ENCODE results near the gene ZNF277. TPM values are rescaled to one million over a fixed set of nuclear protein-coding genes. Genes with fewer than 3 reads are reported as not detected.

The ZNF277 gene
- total RNA-seq, 3 donors from 2014 or later, result 30.8 to 38.3 (median 34.2) TPM

DNA sequence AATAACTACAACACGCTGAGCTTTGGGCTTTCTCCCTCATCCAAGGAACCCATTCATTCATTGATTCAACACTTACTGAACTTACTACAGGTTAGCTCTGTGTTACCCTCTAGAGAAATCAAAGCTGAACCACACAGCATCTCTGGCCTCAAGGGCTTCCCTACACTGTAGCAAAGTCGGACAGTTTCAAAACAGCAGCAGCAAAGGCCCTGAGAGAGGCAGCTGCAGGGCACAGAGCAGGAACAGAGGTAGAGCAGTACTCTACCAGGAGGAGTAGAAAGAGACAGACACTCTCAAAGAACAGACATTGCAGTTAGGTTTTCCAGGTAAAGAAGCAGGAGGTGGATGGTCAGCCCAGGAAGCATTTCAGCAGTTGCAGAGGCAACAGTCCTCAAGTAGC is 16.4 kb upstream of the ZNF277 start:
- Histone ChIP-seq H3K4me3 (no peak overlapping the region), H3K9me3 (no peaks in the 10 kb centered on the region), H3K36me3 (no peaks in the 10 kb centered on the region), H3K27me3 (no peaks in the 10 kb centered on the region), H3K27ac (no peak overlapping the region), H3K4me1 (no peaks in the 10 kb centered on the region)
- TF ChIP-seq POLR2AphosphoS5 (IDR thresholded peaks at IDR 0.05), result no peak
- TF ChIP-seq CTCF (IDR thresholded peaks at IDR 0.05), result no peak
- TF ChIP-seq POLR2A (IDR thresholded peaks at IDR 0.05), result no peak
- intact Hi-C loops (cut with DNase I; ENCODE audit: low total_unique reads), result no loop called here
- no peak for DNase-seq (ENCODE audit: low spot score in 2 of 2)

DNA sequence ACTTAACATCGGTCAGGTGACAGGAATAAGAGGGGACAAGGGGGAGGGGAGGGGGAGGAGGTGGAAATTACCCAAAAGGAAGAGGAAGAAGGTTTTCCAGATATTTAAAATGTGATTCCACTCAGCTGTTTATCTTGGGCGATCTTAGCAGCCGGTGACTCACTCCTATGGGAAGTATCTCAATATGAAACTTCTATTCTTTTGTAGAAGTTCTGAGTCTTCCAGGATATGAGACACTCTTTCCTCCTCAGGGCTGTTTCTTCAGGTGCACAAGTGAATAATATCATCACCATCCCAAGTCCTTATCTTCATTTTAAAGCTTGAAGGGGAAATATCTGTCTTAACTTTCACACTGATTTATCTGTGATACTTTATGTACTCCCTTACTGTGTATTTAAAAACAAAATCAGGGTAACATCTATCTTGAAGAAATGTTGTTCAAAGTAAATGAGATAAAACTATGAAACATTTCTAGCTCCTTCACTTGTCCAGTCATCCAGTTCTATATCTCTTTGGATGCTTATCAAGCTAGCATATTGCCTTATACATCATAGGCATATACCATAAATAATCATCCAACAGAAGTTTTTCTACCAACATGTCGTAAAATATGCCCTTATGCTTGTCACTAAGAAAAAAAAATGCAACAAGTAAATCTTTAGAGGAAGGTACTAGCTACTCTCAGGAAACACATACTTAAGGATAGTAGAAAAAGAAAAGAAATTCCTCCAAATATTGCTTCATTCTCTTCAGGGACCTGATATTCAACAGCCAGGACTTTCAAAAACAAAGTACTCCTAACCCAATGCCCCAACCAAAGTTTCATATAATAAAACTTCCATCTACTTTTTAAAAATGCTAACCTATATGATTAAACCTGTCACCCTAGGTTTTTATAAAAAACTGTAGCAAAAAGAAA is 14.0 kb upstream of the ZNF277 start:
- no peaks in the 10 kb centered on the region for H3K27me3 ChIP-seq
- intact Hi-C loops (cut with DNase I; ENCODE audit: low total_unique reads), result no loop called here
- no peak for DNase-seq (ENCODE audit: low spot score in 2 of 2)
- H3K27ac ChIP-seq, result no peak overlapping the region
- no peaks in the 10 kb centered on the region for H3K4me1 ChIP-seq
- no peak overlapping the region for H3K4me3 ChIP-seq
- no peaks in the 10 kb centered on the region for H3K36me3 ChIP-seq
- no peaks in the 10 kb centered on the region for H3K9me3 ChIP-seq
- TF ChIP-seq POLR2A (IDR thresholded peaks at IDR 0.05) (no peak), CTCF (IDR thresholded peaks at IDR 0.05) (no peak), POLR2AphosphoS5 (IDR thresholded peaks at IDR 0.05) (no peak)

DNA sequence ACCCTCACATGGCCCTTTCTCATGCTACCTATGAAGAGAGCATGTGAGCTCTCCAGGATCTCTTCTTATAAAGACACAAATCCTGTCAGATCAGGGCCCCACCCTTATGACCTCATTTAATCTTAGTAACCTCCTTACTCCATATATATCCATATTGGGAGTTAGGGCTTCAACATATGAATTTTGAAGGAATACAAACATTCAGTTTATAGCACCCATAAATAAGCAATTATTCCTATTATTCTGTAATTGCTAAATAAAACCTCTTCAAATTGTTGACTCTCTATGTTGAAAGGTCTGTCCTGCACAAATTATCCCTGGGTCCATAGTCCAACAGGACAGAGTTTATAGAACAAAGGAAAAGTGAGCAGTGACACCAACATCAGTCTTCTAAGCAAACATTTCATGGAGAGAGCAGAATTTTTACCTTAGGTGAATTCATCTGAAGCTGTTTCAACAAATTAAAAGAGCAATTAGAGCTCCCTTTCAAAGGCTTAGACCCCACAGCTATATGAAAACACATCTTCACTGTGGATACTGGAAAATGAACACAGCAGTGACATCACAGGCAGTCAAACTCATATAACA is 12.5 kb upstream of the ZNF277 start:
- H3K9me3 ChIP-seq, result no peaks in the 10 kb centered on the region
- H3K36me3 ChIP-seq, result no peaks in the 10 kb centered on the region
- no peaks in the 10 kb centered on the region for H3K27me3 ChIP-seq
- no peak for DNase-seq (ENCODE audit: low spot score in 2 of 2)
- TF ChIP-seq CTCF (IDR thresholded peaks at IDR 0.05) (no peak), POLR2A (IDR thresholded peaks at IDR 0.05) (no peak), POLR2AphosphoS5 (IDR thresholded peaks at IDR 0.05) (no peak)
- no peak overlapping the region for H3K4me3 ChIP-seq
- H3K4me1 ChIP-seq, result no peaks in the 10 kb centered on the region
- no peak overlapping the region for H3K27ac ChIP-seq
- intact Hi-C loops (cut with DNase I; ENCODE audit: low total_unique reads), result no loop called here

DNA sequence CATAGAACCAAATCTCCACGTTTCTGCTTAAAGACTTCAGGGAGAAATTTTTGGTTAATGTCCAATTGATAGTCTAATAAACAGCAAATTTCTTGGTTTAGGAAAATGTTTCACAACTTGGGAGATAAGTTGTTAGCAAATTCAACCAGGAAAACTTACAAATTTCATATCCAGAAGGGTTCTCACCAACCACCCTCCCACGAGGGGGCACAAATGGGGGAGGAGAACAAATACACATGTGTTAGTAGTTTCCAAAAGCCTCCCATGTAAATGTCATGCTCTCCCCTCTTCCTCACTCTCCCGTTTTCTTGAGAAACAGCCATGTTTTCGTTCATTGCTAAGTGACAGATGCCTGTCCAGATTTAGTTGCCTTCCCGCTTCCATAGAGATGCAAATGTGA is 10.8 kb upstream of the ZNF277 start:
- DNase-seq (ENCODE audit: low spot score in 2 of 2), result no peak
- Histone ChIP-seq H3K27me3 (no peaks in the 10 kb centered on the region), H3K4me3 (no peak overlapping the region), H3K9me3 (no peaks in the 10 kb centered on the region), H3K4me1 (no peaks in the 10 kb centered on the region), H3K36me3 (no peaks in the 10 kb centered on the region), H3K27ac (no peak overlapping the region)
- intact Hi-C loops (cut with DNase I; ENCODE audit: low total_unique reads), result no loop called here
- no peak for TF ChIP-seq POLR2AphosphoS5 (IDR thresholded peaks at IDR 0.05)
- TF ChIP-seq POLR2A (IDR thresholded peaks at IDR 0.05), result no peak
- TF ChIP-seq CTCF (IDR thresholded peaks at IDR 0.05), result no peak

- Histone ChIP-seq H3K4me3 (no peak overlapping the region), H3K36me3 (no peaks in the 10 kb centered on the region), H3K4me1 (no peaks in the 10 kb centered on the region), H3K27me3 (no peaks in the 10 kb centered on the region), H3K9me3 (no peaks in the 10 kb centered on the region), H3K27ac (no peak overlapping the region)
- intact Hi-C loops (cut with DNase I; ENCODE audit: low total_unique reads), result no loop called here
- TF ChIP-seq CTCF (IDR thresholded peaks at IDR 0.05) (no peak), POLR2A (IDR thresholded peaks at IDR 0.05) (no peak), POLR2AphosphoS5 (IDR thresholded peaks at IDR 0.05) (no peak)
- no peak for DNase-seq (ENCODE audit: low spot score in 2 of 2)
These were observed 9.2 kb upstream of the ZNF277 start for GRCh38 chr7:112197322-112197721.
